NT2/D1 (cell line): Measurements from ENCODE around the gene PDE11A.

Experiments used
- SUZ12 ChIP-seq: IDR thresholded peaks from 2 replicates; pipeline ENCODE4 v1.6.1; 2011; ENCODE audit not compliant: insufficient read length, insufficient read depth; ENCODE audit errors: extremely low read depth
- YY1 ChIP-seq: IDR thresholded peaks from 2 replicates; pipeline ENCODE4 v1.6.1; 2011; ENCODE audit not compliant: insufficient read length, insufficient read depth
- ZNF274 ChIP-seq: IDR thresholded peaks from 2 replicates; pipeline ENCODE4 v1.6.1; 2011; ENCODE audit warnings: mild to moderate bottlenecking, low read depth, low read length

GRCh38 chr2:177727577-177728398 lies 344.8 kb downstream of the PDE11A start:
- TF ChIP-seq YY1, result no peak
- TF ChIP-seq ZNF274, result no peak
- no peak for TF ChIP-seq SUZ12
